GM19324 (cell line): ENCODE measurements around the gene LAMA2.

Experiments
- ATAC-seq: cut with Tn5 transposase; IDR thresholded peaks from one replicate; pipeline ENCODE4 v1.9.1; 2021; ENCODE audit warnings: mild to moderate bottlenecking, moderate library complexity; ENCODE audit not compliant: unreplicated experiment, low FRiP score

LAMA2 gene

GRCh38 chr6:129543981-129544380, 661.0 kb downstream of the LAMA2 start:
- ATAC-seq: no peak

- ATAC-seq: no peak
Measured at GRCh38 chr6:129544892-129545612, 662.1 kb downstream of the LAMA2 start.

- ATAC-seq: no peak
Measured at GRCh38 chr6:129546702-129547101, 663.8 kb downstream of the LAMA2 start.

DNA sequence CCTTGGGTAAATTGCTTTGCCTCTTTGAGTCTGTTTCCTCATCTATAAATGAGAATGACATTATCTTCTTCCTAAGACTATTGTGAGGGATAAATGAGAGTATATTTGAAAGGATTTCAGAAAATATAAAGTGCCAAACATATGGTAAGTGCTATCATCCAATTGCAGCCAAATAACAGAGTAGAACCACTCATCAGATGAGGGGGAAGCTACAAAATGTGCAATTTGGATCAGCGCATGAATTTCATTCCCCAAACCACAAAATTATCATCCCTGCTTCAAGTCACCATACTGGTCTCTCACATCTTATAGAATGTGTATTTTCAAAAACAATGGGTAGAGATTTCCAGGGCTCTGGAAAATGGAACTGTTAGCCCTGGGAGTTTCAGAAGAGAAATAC, 668.5 kb downstream of the LAMA2 start:
- ATAC-seq: no peak

- no peak for ATAC-seq
Measured at GRCh38 chr6:129552413-129552812, 669.5 kb downstream of the LAMA2 start.

- ATAC-seq: no peak
Measured at GRCh38 chr6:129555206-129555832, 672.4 kb downstream of the LAMA2 start.

DNA sequence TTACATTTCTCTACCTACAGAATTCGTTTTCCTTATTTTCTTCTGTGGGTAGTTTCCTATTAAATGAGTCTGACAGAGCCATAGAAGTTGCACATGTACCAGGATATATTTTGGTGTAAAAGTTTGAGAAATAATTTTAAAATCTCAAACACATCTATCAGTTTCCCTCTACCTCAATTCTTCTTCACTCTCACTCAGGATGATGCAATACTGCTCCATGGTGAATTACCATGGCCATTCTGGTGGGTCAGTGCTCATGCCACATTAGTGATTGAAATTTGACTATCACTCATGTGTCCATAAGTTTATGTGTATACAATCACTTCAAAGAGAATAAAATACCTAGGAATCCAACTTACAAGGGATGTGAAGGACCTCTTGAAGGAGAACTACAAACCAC, 675.3 kb downstream of the LAMA2 start:
- ATAC-seq: no peak

DNA sequence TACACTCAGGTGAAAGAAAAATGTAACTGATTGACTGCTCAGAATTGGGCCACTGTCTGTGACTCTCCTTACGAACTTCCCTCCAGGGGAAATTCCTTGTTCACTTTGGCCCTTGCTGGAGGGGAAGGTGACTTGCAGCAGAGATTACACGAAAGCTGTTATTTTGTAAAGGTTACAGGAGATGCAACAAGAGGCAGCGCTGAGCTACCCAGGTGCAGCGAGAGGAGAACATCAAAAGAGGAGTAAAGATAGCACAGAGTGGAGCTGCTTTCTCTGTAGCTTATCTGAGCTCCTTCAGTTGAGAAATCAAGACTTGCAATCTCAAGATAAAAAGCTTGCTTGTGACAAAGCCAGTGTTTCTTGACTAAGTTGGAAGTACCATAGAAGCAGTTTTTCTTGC, 682.4 kb downstream of the LAMA2 start:
- ATAC-seq: no peak

DNA sequence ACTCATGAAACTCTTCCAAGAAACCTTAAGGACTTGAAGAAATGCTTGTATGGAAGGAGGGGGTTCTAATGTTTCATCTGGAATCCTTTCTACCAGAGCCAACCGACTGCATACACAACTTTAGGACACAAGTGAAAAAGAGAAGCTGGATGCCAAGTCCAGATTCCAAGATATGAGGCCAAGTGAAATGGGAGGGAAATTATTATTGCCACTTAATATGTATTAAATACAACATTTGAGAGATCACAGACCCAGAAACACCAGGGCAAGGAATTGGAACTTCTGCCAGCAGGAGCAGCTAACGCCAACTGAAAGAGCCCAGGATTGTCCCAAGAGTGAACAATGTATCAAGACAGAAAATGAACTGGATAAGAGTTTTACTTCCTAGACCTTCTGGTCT, 682.9 kb downstream of the LAMA2 start:
- ATAC-seq: no peak
